Endothelial cell of umbilical vein (primary cell): ENCODE data around the gene HAVCR2. TPM values are rescaled to one million over a fixed set of nuclear protein-coding genes. Genes with fewer than 3 reads are reported as not detected.

Experiments
- BruUV-seq: library from RNA; stranded (reverse); fragments of 400-500 nt; replicated peaks from 2 replicates; lab custom pipeline; 2021; lab: Mats Ljungman, UMichigan
- CTCF ChIA-PET: fragments of 300-600, 350-600 bp; sonication (Branson Sonifier 250); formaldehyde crosslinking; loops from one replicate; lab custom pipeline; 2021; ENCODE audit warnings: antibody characterized with exemption, inconsistent platforms; lab: Charles Lee
- POLR2A ChIA-PET: fragments of 300-600, 350-600 bp; sonication (Branson Sonifier 250); formaldehyde crosslinking; loops from one replicate; lab custom pipeline; 2021; ENCODE audit warnings: antibody characterized with exemption, inconsistent platforms; lab: Charles Lee
- DNase-seq: peaks from one replicate; pipeline ENCODE4 v3.0.0-alpha.2; 2011; ENCODE audit warnings: low read depth, low spot score
- FAIRE-seq: peaks from 2 replicates; lab custom pipeline; 2011; peaks lifted over from hg19 to GRCh38; lab: Jason Lieb, UNC
- H2AFZ ChIP-seq: 2 replicates; pipeline ENCODE4 v1.6.0; 2012; ENCODE audit warnings: low read depth, low read length, control low read depth, inconsistent platforms
- H3K27ac ChIP-seq: 2 replicates; pipeline ENCODE4 v1.5.1; 2011; ENCODE audit warnings: low read depth, mild to moderate bottlenecking, control low read depth, low read length, moderate library complexity; ENCODE audit not compliant: insufficient read depth
- H3K27me3 ChIP-seq, 2 experiments: 2 replicates each; pipeline versions ENCODE4 v1.6.0 to v1.6.1; 2011; ENCODE audit warnings: low read length in 2 of 2, mixed read lengths in 1 of 2; ENCODE audit not compliant: control insufficient read depth in 2 of 2, insufficient read depth in 2 of 2
- H3K36me3 ChIP-seq, 2 experiments: 2 replicates in 1 of 2; 3 replicates in 1 of 2; pipeline ENCODE4 v1.5.1; 2011; ENCODE audit warnings: low read length in 2 of 2, mild to moderate bottlenecking in 1 of 2, moderate library complexity in 1 of 2; ENCODE audit not compliant: control insufficient read depth in 2 of 2, insufficient read depth in 2 of 2; ENCODE audit errors: extremely low read depth in 1 of 2
- H3K4me1 ChIP-seq: 3 replicates; pipeline ENCODE4 v1.5.1; 2011; ENCODE audit warnings: mild to moderate bottlenecking, low read length; ENCODE audit not compliant: control insufficient read depth, insufficient read depth; ENCODE audit errors: extremely low read depth
- H3K4me2 ChIP-seq: 2 replicates; pipeline ENCODE4 v1.6.1; 2011; ENCODE audit warnings: low read length, control low read depth, mixed read lengths; ENCODE audit not compliant: insufficient read depth
- H3K4me3 ChIP-seq, 3 experiments: fragments of 200-600 bp in 1 of 3; sonication (generic), shearing (Covaris generic) in 1 of 3; replicated peaks in 1 of 3; 2 replicates each; pipeline ENCODE4 v1.5.1; 2011 to 2016; ENCODE audit warnings: control low read depth in 3 of 3, low read length in 3 of 3, mild to moderate bottlenecking in 2 of 3, inconsistent platforms in 1 of 3, low read depth in 1 of 3, moderate library complexity in 1 of 3; ENCODE audit not compliant: insufficient read depth in 1 of 3
- H3K79me2 ChIP-seq: 2 replicates; pipeline ENCODE4 v1.6.0; 2012; ENCODE audit warnings: low read length, inconsistent platforms; ENCODE audit not compliant: control insufficient read depth, insufficient read depth
- H3K9ac ChIP-seq: replicated peaks from 2 replicates; pipeline ENCODE3; 2011; ENCODE audit warnings: low read length, control low read depth; ENCODE audit not compliant: insufficient read depth; ENCODE audit errors: extremely low read depth
- H3K9me1 ChIP-seq: replicated peaks from 3 replicates; pipeline ENCODE4 v1.6.0; 2011; ENCODE audit warnings: mild to moderate bottlenecking, low read length; ENCODE audit not compliant: control insufficient read depth, insufficient read depth; ENCODE audit errors: extremely low read depth
- H3K9me3 ChIP-seq: replicated peaks from 2 replicates; pipeline ENCODE4 v1.5.1; 2012; ENCODE audit warnings: low read length, inconsistent platforms; ENCODE audit not compliant: control insufficient read depth, insufficient read depth
- H4K20me1 ChIP-seq: replicated peaks from 2 replicates; pipeline ENCODE3; 2011; ENCODE audit warnings: mild to moderate bottlenecking, low read length; ENCODE audit not compliant: control insufficient read depth, insufficient read depth; ENCODE audit errors: extremely low read depth
- CTCF ChIP-seq, 2 donors: IDR thresholded peaks; 1 replicate in 1 of 2; 2 replicates in 1 of 2; pipeline ENCODE4 v1.5.1; 2011; ENCODE audit warnings: low read length in 2 of 2, mild to moderate bottlenecking in 2 of 2, moderate library complexity in 2 of 2, control low read depth in 1 of 2, inconsistent platforms in 1 of 2, low read depth in 1 of 2; ENCODE audit not compliant: insufficient read depth in 1 of 2; ENCODE audit errors: extremely low read depth in 1 of 2
- EZH2 ChIP-seq: IDR thresholded peaks from 2 replicates; pipeline ENCODE4 v1.6.1; 2012; ENCODE audit warnings: borderline replicate concordance, low read depth, mild to moderate bottlenecking, moderate library complexity, low read length, inconsistent platforms; ENCODE audit not compliant: severe bottlenecking
- FOS ChIP-seq: IDR thresholded peaks from 2 replicates; pipeline ENCODE4 v1.6.1; 2011; ENCODE audit warnings: mild to moderate bottlenecking, low read length, moderate library complexity, borderline replicate concordance; ENCODE audit not compliant: insufficient read depth
- GATA2 ChIP-seq: IDR thresholded peaks from 2 replicates; pipeline ENCODE4 v1.7.0; 2011; ENCODE audit warnings: low read depth, mild to moderate bottlenecking, moderate library complexity, mixed read lengths, low read length; ENCODE audit not compliant: insufficient read length, insufficient read depth
- JUN ChIP-seq: IDR thresholded peaks from 2 replicates; pipeline ENCODE4 v1.6.1; 2011; ENCODE audit warnings: borderline replicate concordance, low read depth; ENCODE audit not compliant: insufficient read length, insufficient read depth
- MAX ChIP-seq: IDR thresholded peaks from 2 replicates; pipeline ENCODE4 v1.6.1; 2011; ENCODE audit not compliant: insufficient read depth, insufficient read length
- MYC ChIP-seq: IDR thresholded peaks from one replicate; pipeline ENCODE4 v1.6.1; 2011; ENCODE audit warnings: mild to moderate bottlenecking, low read depth, low read length
- POLR2A ChIP-seq: IDR thresholded peaks from 2 replicates; pipeline ENCODE4 v1.6.1; 2012; ENCODE audit warnings: low read depth, mild to moderate bottlenecking, control low read depth, low read length
- POLR2AphosphoS5 ChIP-seq: IDR thresholded peaks from 2 replicates; pipeline ENCODE4 v1.6.1; 2012; ENCODE audit warnings: low read depth, mild to moderate bottlenecking, control low read depth, low read length, moderate library complexity; ENCODE audit not compliant: insufficient read depth
- dilution Hi-C: fragments of 300-500 bp; cut with MboI; formaldehyde crosslinking; loops from one replicate; pipeline ENCODE4 v1.15.0; 2019; ENCODE audit warnings: low sequenced_read_pairs; ENCODE audit not compliant: extremely low pct_ligation_motif_present
- intact Hi-C: fragments of 100-400 bp; cut with micrococcal nuclease; formaldehyde crosslinking; loops from one replicate; pipeline ENCODE4 v1.10.0; 2022
- polyA plus RNA-seq, 4 experiments: library from polyadenylated mRNA; depleted of rRNA in 3 of 4; stranded (reverse) in 3 of 4; unstranded in 1 of 4; fragments of >200 nt; gene quantifications; 2 replicates each; pipeline versions ENCODE4 v1.2.1 to v1.2.3, GENCODE V29; 2011 to 2012; ENCODE audit warnings: missing spikeins in 1 of 4
- total RNA-seq: library from RNA; stranded (reverse); gene quantifications from 2 replicates; pipeline ENCODE4 v1.2.3, GENCODE V29; 2021

Gene HAVCR2
- total and polyA plus RNA-seq, 2 donors (not counting 3 experiments of a cell fraction or from before 2014, with no cell fraction given), result not detected

- H3K27ac ChIP-seq, result no peak overlapping the region
- DNase-seq, result no peak
- dilution Hi-C loops, result no loop called here
Measured at GRCh38 chr5:157116483-157116954, 7.7 kb upstream of the HAVCR2 start.

More at GRCh38 chr5:157116483-157116954, 7.7 kb upstream of the HAVCR2 start:
- intact Hi-C loops, result no loop called here
- Histone ChIP-seq H2AFZ (no peak overlapping the region), H4K20me1 (no peaks in the 10 kb centered on the region), H3K36me3 (no peaks in the 10 kb centered on the region), H3K4me1 (no peaks in the 10 kb centered on the region), H3K4me2 (no peak overlapping the region), H3K9me3 (no peaks in the 10 kb centered on the region), H3K9ac (no peak overlapping the region), H3K9me1 (no peaks in the 10 kb centered on the region), H3K4me3 (no peak overlapping the region), H3K27me3 (no peaks in the 10 kb centered on the region), H3K79me2 (no peaks in the 10 kb centered on the region)
- FAIRE-seq, result no peak
- ChIA-PET POLR2A (no interaction called here), CTCF (no interaction called here)
- TF ChIP-seq MAX (no peak), MYC (no peak), JUN (no peak), EZH2 (no peak), POLR2AphosphoS5 (no peak), FOS (no peak), POLR2A (no peak), GATA2 (no peak), CTCF (IDR thresholded peaks at IDR 0.05; ENCODE audit: extremely low read depth in 1 of 2, insufficient read depth in 1 of 2, low read depth in 1 of 2, low read length in 2 of 2) (no peak)
- BruUV-seq, result no TSS peak
